Measurements from ENCODE around the gene UBXN11.

Gene UBXN11

GRCh38 chr1:26306290-26307229, at the start of gene UBXN11:
TSS of gene UBXN11 (minus strand) at chr1:26306636. CDS start at chr1:26302883, 3,753 bp downstream.
- peak; percentile 88 for DNase-seq

- DNase-seq, result no peak
These were observed 49.7 kb upstream of the UBXN11 start for GRCh38 chr1:26356106-26356505.

GRCh38 chr1:26354972-26355371, 48.5 kb upstream of the UBXN11 start:
- DNase-seq, result no peak

- no peak for DNase-seq
These were observed 47.8 kb upstream of the UBXN11 start, which contains the start of gene CRYBG2 for GRCh38 chr1:26353976-26354820. TSS of gene CRYBG2 (minus strand) at chr1:26354130. CDS start at chr1:26346657, 7,473 bp downstream.

- DNase-seq, result no peak
These were observed 46.9 kb upstream of the UBXN11 start for GRCh38 chr1:26353210-26353859.

- DNase-seq, result no peak
These were observed 45.9 kb upstream of the UBXN11 start for GRCh38 chr1:26352338-26352679.

GRCh38 chr1:26351590-26352337, 45.3 kb upstream of the UBXN11 start:
- no peak for DNase-seq

GRCh38 chr1:26350701-26351589, 44.5 kb upstream of the UBXN11 start:
- no peak for DNase-seq

- no peak for DNase-seq
These were observed 43.9 kb upstream of the UBXN11 start for GRCh38 chr1:26350343-26350700.

- DNase-seq, result no peak
These were observed 43.4 kb upstream of the UBXN11 start for GRCh38 chr1:26349877-26350244.

- DNase-seq, result no peak
These were observed 42.9 kb upstream of the UBXN11 start for GRCh38 chr1:26349188-26349876.

GRCh38 chr1:26346274-26347033, 40.0 kb upstream of the UBXN11 start:
- DNase-seq, result no peak

- no peak for DNase-seq
These were observed 39.3 kb upstream of the UBXN11 start for GRCh38 chr1:26345718-26346117.

GRCh38 chr1:26344147-26344920, 37.9 kb upstream of the UBXN11 start:
- no peak for DNase-seq

GRCh38 chr1:26340047-26340481, 33.6 kb upstream of the UBXN11 start:
- no peak for DNase-seq

GRCh38 chr1:26338670-26339069, 32.2 kb upstream of the UBXN11 start:
- no peak for DNase-seq

- no peak for DNase-seq
These were observed 31.2 kb upstream of the UBXN11 start for GRCh38 chr1:26337625-26338024.

- DNase-seq, result no peak
These were observed 30.7 kb upstream of the UBXN11 start for GRCh38 chr1:26337206-26337535.

- peak; percentile 77 for DNase-seq
These were observed 30.2 kb upstream of the UBXN11 start for GRCh38 chr1:26336477-26337205.

Data from 8988T (cell line).